Loucy (cell line): ENCODE data around the gene NKX1-1.

Experiments
- CTCF ChIP-seq: fragments of 200-600 bp; sonication (generic); conservative IDR thresholded peaks from 2 replicates; pipeline ENCODE4 v1.5.1; 2014; ENCODE audit warnings: mild to moderate bottlenecking, antibody characterized with exemption, low read length
- EZH2phosphoT487 ChIP-seq: fragments of 200-600 bp; IDR thresholded peaks from 2 replicates; pipeline ENCODE4 v1.6.1; 2018; ENCODE audit warnings: antibody characterized with exemption, mild to moderate bottlenecking, moderate library complexity, borderline replicate concordance

- TF ChIP-seq CTCF, result no peak
- no peak for TF ChIP-seq EZH2phosphoT487
Observed at GRCh38 chr4:1357356-1358248, 48.6 kb downstream of the NKX1-1 start.
